ENCODE data around the gene TRIP4.
"Not testable (repeated sequence)": the region's sequence is repeated elsewhere in the genome, so short reads cannot be mapped to it uniquely, and the experiment has no call there.

Gene TRIP4

GRCh38 chr15:64453689-64454037 lies 66.0 kb downstream of the TRIP4 start:
- no peak for DNase-seq

GRCh38 chr15:64454282-64454681 lies 66.6 kb downstream of the TRIP4 start:
- no peak for DNase-seq

GRCh38 chr15:64455961-64456371 lies 68.3 kb downstream of the TRIP4 start:
- no peak for DNase-seq

- no peak for DNase-seq
Observed at GRCh38 chr15:64456634-64457108, 69.0 kb downstream of the TRIP4 start.

- no peak for DNase-seq
Observed at GRCh38 chr15:64459066-64459781, 71.6 kb downstream of the TRIP4 start.

- DNase-seq = peak; percentile 76 to 88
Observed at GRCh38 chr15:64460206-64460723, 72.6 kb downstream of the TRIP4 start, which contains the start of gene ZNF609. ZNF609 (plus strand) TSS chr15:64460578; CDS start chr15:64499420, 38,842 bp downstream.

GRCh38 chr15:64460724-64461720 lies 73.4 kb downstream of the TRIP4 start:
- peak; percentile 14 to 40 for DNase-seq

- DNase-seq = peak in 1 of 2 experiments; percentile 7
Observed at GRCh38 chr15:64461721-64462162, 74.1 kb downstream of the TRIP4 start.

GRCh38 chr15:64462492-64462891 lies 74.9 kb downstream of the TRIP4 start:
- DNase-seq = no peak

- DNase-seq = no peak
Observed at GRCh38 chr15:64464276-64465005, 76.8 kb downstream of the TRIP4 start.

- no peak for DNase-seq
Observed at GRCh38 chr15:64466408-64467141, 78.9 kb downstream of the TRIP4 start.

GRCh38 chr15:64472161-64472560 lies 84.5 kb downstream of the TRIP4 start:
- no peak for DNase-seq

GRCh38 chr15:64474846-64475245 lies 87.2 kb downstream of the TRIP4 start:
- no peak for DNase-seq

- no peak for DNase-seq
Observed at GRCh38 chr15:64476550-64476949, 88.9 kb downstream of the TRIP4 start.

- no peak for DNase-seq
Observed at GRCh38 chr15:64478863-64479262, 91.2 kb downstream of the TRIP4 start.

- DNase-seq = no peak
Observed at GRCh38 chr15:64480891-64481290, 93.3 kb downstream of the TRIP4 start.

GRCh38 chr15:64483749-64484148 lies 96.1 kb downstream of the TRIP4 start:
- no peak for DNase-seq

GRCh38 chr15:64485796-64486195 lies 98.2 kb downstream of the TRIP4 start:
- no peak for DNase-seq

GRCh38 chr15:64490598-64491259 lies 103.1 kb downstream of the TRIP4 start:
- DNase-seq = no peak

- DNase-seq = no peak
Observed at GRCh38 chr15:64493641-64494040, 106.0 kb downstream of the TRIP4 start.

- not testable (repeated sequence) for DNase-seq
Observed at GRCh38 chr15:64495968-64496367, 108.3 kb downstream of the TRIP4 start.

All from stimulated activated CD4-positive, alpha-beta T cell treated with anti-CD3 and anti-CD28 coated beads, Interleukin-4, amount 100 ng/mL, for 4 hours (primary cell).